Activated T-cell treated with anti-CD3 and anti-CD28 coated beads, Interleukin-2, amount 50 U/mL, for 1 hour (primary cell): ENCODE measurements around the gene RELT.
"Not testable (repeated sequence)": the region's sequence is repeated elsewhere in the genome, so short reads cannot be mapped to it uniquely, and the experiment has no call there.

Experiments used
- DNase-seq: peaks from one replicate; pipeline ENCODE4 v3.0.0-alpha.2; 2020

RELT gene

GRCh38 chr11:73404506-73405145 lies 28.4 kb downstream of the RELT start:
- DNase-seq: no peak

- no peak for DNase-seq
These were observed 28.9 kb downstream of the RELT start for GRCh38 chr11:73405146-73405510.

GRCh38 chr11:73406131-73406530 lies 29.9 kb downstream of the RELT start:
- no peak for DNase-seq

- DNase-seq: no peak
These were observed 30.4 kb downstream of the RELT start for GRCh38 chr11:73406619-73407018.

- DNase-seq: no peak
These were observed 33.2 kb downstream of the RELT start for GRCh38 chr11:73409431-73409830.

GRCh38 chr11:73410627-73411026 lies 34.4 kb downstream of the RELT start:
- DNase-seq: no peak

- no peak for DNase-seq
These were observed 34.8 kb downstream of the RELT start for GRCh38 chr11:73411031-73411430.

- no peak for DNase-seq
These were observed 36.1 kb downstream of the RELT start for GRCh38 chr11:73412308-73412707.

- DNase-seq: no peak
These were observed 37.1 kb downstream of the RELT start for GRCh38 chr11:73413256-73413655.

- DNase-seq: no peak
These were observed 38.9 kb downstream of the RELT start for GRCh38 chr11:73414977-73415651.

- DNase-seq: no peak
These were observed 39.8 kb downstream of the RELT start for GRCh38 chr11:73415854-73416615.

GRCh38 chr11:73416786-73417185 lies 40.6 kb downstream of the RELT start:
- DNase-seq: no peak

GRCh38 chr11:73420136-73420535 lies 43.9 kb downstream of the RELT start:
- DNase-seq: no peak

- no peak for DNase-seq
These were observed 46.7 kb downstream of the RELT start for GRCh38 chr11:73422886-73423285.

- no peak for DNase-seq
These were observed 47.3 kb downstream of the RELT start for GRCh38 chr11:73423506-73423905.

- DNase-seq: no peak
These were observed 48.9 kb downstream of the RELT start for GRCh38 chr11:73425108-73425507.

- no peak for DNase-seq
These were observed 50.1 kb downstream of the RELT start for GRCh38 chr11:73426219-73426850.

GRCh38 chr11:73428227-73428626 lies 52.0 kb downstream of the RELT start:
- DNase-seq: no peak

GRCh38 chr11:73428699-73429098 lies 52.5 kb downstream of the RELT start:
- no peak for DNase-seq

- no peak for DNase-seq
These were observed 53.0 kb downstream of the RELT start for GRCh38 chr11:73429121-73429750.

- DNase-seq: no peak
These were observed 54.1 kb downstream of the RELT start for GRCh38 chr11:73430326-73430725.

GRCh38 chr11:73431396-73431795 lies 55.2 kb downstream of the RELT start:
- DNase-seq: no peak

- DNase-seq: not testable (repeated sequence)
These were observed 60.7 kb downstream of the RELT start for GRCh38 chr11:73436859-73437258.
